GM23338 (cell line): Measurements from ENCODE around the gene TMEM176B. TPM values are rescaled to one million over a fixed set of nuclear protein-coding genes. Genes with fewer than 3 reads are reported as not detected.

Experiments
- ATAC-seq: fragments of 200-7000 bp; cut with Tn5 transposase; 3 replicates; pipeline ENCODE4 v1.9.1; 2020
- DNase-seq: peaks from one replicate; pipeline ENCODE4 v3.0.0-alpha.2; 2015; ENCODE audit warnings: low spot score
- H2AFZ ChIP-seq: fragments of 200-600 bp; sonication (generic); 2 replicates; pipeline ENCODE4 v1.8.0; 2016; ENCODE audit warnings: antibody characterized with exemption, mild to moderate bottlenecking, moderate library complexity
- H3F3A ChIP-seq: fragments of 200-600 bp; sonication (generic); replicated peaks from 2 replicates; pipeline ENCODE4 v1.8.0; 2017; ENCODE audit warnings: antibody characterized with exemption, mixed run types, low read depth
- H3K27ac ChIP-seq: fragments of 200-600 bp; sonication (generic); 2 replicates; pipeline ENCODE4 v1.6.1; 2016; ENCODE audit warnings: low read depth
- H3K27me3 ChIP-seq: fragments of 200-600 bp; sonication (generic); 2 replicates; pipeline ENCODE4 v1.8.0; 2016; ENCODE audit warnings: mild to moderate bottlenecking, mixed run types, moderate library complexity; ENCODE audit not compliant: insufficient read depth
- H3K36me3 ChIP-seq: fragments of 200-600 bp; sonication (generic); 2 replicates; pipeline ENCODE4 v1.8.0; 2016; ENCODE audit warnings: mild to moderate bottlenecking; ENCODE audit not compliant: insufficient read depth
- H3K4me1 ChIP-seq: fragments of 200-600 bp; sonication (generic); 2 replicates; pipeline ENCODE4 v1.8.0; 2016; ENCODE audit warnings: mild to moderate bottlenecking, moderate library complexity; ENCODE audit not compliant: insufficient read depth
- H3K4me2 ChIP-seq: fragments of 200-600 bp; sonication (generic); 2 replicates; pipeline ENCODE4 v1.7.1; 2017; ENCODE audit warnings: mixed run types
- H3K4me3 ChIP-seq: fragments of 200-600 bp; sonication (generic); 2 replicates; pipeline ENCODE4 v1.6.1; 2016; ENCODE audit warnings: mixed run types
- H3K79me2 ChIP-seq: fragments of 200-600 bp; sonication (generic); replicated peaks from 2 replicates; pipeline ENCODE4 v1.8.0; 2017; ENCODE audit warnings: mild to moderate bottlenecking; ENCODE audit not compliant: insufficient read depth
- H3K9me2 ChIP-seq: fragments of 200-600 bp; sonication (generic); 2 replicates; pipeline ENCODE4 v1.8.0; 2017; ENCODE audit not compliant: insufficient read depth
- H4K20me1 ChIP-seq: fragments of 200-600 bp; sonication (generic); replicated peaks from 2 replicates; pipeline ENCODE4 v1.8.0; 2017; ENCODE audit warnings: mild to moderate bottlenecking; ENCODE audit not compliant: insufficient read depth
- H3K27ac Mint-ChIP-seq: 2 replicates; pipeline ENCODE4 v1.8.0; 2020; ENCODE audit warnings: inconsistent platforms, mild to moderate bottlenecking, moderate library complexity, mixed read lengths
- H3K27me3 Mint-ChIP-seq: 3 replicates; pipeline ENCODE4 v1.8.0; 2022; ENCODE audit warnings: low read depth, mild to moderate bottlenecking, moderate library complexity, mixed read lengths, inconsistent platforms; ENCODE audit not compliant: insufficient read depth, poor library complexity
- H3K36me3 Mint-ChIP-seq: 3 replicates; pipeline ENCODE4 v1.8.0; 2021; ENCODE audit warnings: low read depth, mild to moderate bottlenecking, inconsistent platforms, moderate library complexity, mixed read lengths
- H3K4me1 Mint-ChIP-seq: 3 replicates; pipeline ENCODE4 v1.8.0; 2020; ENCODE audit warnings: mild to moderate bottlenecking, inconsistent platforms, mixed read lengths
- H3K4me3 Mint-ChIP-seq: 3 replicates; pipeline ENCODE4 v1.8.0; 2021; ENCODE audit warnings: moderate library complexity, mild to moderate bottlenecking, inconsistent platforms, mixed read lengths
- H3K9me3 Mint-ChIP-seq: 3 replicates; pipeline ENCODE4 v1.8.0; 2020; ENCODE audit warnings: moderate library complexity, mild to moderate bottlenecking, inconsistent platforms, mixed read lengths
- CREB1 ChIP-seq: fragments of 250-450 bp; sonication (Bioruptor Pico); IDR thresholded peaks from 2 replicates; pipeline ENCODE4 v1.5.0; 2020; ENCODE audit warnings: low read depth, mild to moderate bottlenecking, moderate library complexity
- ETS1 ChIP-seq: IDR thresholded peaks from 2 replicates; pipeline ENCODE4 v1.6.1; 2016; ENCODE audit warnings: antibody characterized with exemption
- EZH2 ChIP-seq: fragments of 200-600 bp; sonication (generic); IDR thresholded peaks from one replicate; pipeline ENCODE4 v1.8.0; 2017; ENCODE audit warnings: antibody characterized with exemption, mild to moderate bottlenecking, low read depth; ENCODE audit not compliant: unreplicated experiment
- EZH2phosphoT487 ChIP-seq: fragments of 200-600 bp; sonication (generic); IDR thresholded peaks from one replicate; pipeline ENCODE4 v1.8.1; 2018; ENCODE audit warnings: antibody characterized with exemption; ENCODE audit not compliant: unreplicated experiment
- POLR2AphosphoS5 ChIP-seq: IDR thresholded peaks from 2 replicates; pipeline ENCODE4 v1.6.1; 2016; ENCODE audit warnings: antibody characterized with exemption, low read depth
- STAT1 ChIP-seq: IDR thresholded peaks from one replicate; pipeline ENCODE4 v1.6.1; 2016; ENCODE audit warnings: antibody characterized with exemption; ENCODE audit not compliant: unreplicated experiment
- ZNF114 ChIP-seq: fragments of 250-450 bp; sonication (Bioruptor Pico); IDR thresholded peaks from 2 replicates; pipeline ENCODE4 v1.5.0; 2020; ENCODE audit warnings: mild to moderate bottlenecking, moderate library complexity
- ZNF331 ChIP-seq: fragments of 250-450 bp; sonication (Bioruptor Pico); IDR thresholded peaks from 2 replicates; pipeline ENCODE4 v1.5.0; 2020; ENCODE audit warnings: low read depth, mild to moderate bottlenecking, moderate library complexity
- polyA plus RNA-seq: library from polyadenylated mRNA; unstranded; fragments of >200 nt; fragmentation: Nextera tagmentation; extraction: Ambion mirVana; gene quantifications from 2 replicates; pipeline ENCODE4 v1.2.1, GENCODE V29; 2016
- total RNA-seq: library from RNA; depleted of rRNA; stranded (reverse); fragments of >200 nt; shearing (Covaris generic); gene quantifications from 2 replicates; pipeline ENCODE4 v1.2.3, GENCODE V29; 2014
- TF ChIP-seq, protein P1 (sequence below), 2 experiments: fragments of 200-600 bp in 1 of 2; sonication (generic) in 1 of 2; conservative IDR thresholded peaks; 2 replicates each; pipeline versions ENCODE4 v1.5.1 to v1.6.1; 2016 to 2017; ENCODE audit warnings: antibody characterized with exemption in 2 of 2, low read depth in 2 of 2, mild to moderate bottlenecking in 2 of 2, moderate library complexity in 1 of 2
- TF ChIP-seq, protein P2 (sequence below): fragments of 250-450 bp; sonication (Bioruptor Pico); IDR thresholded peaks from 2 replicates; pipeline ENCODE4 v1.5.0; 2020; ENCODE audit warnings: mild to moderate bottlenecking, moderate library complexity
- TF ChIP-seq, protein P3 (sequence below): IDR thresholded peaks from one replicate; pipeline ENCODE4 v1.6.1; 2018; ENCODE audit warnings: antibody characterized with exemption; ENCODE audit not compliant: unreplicated experiment

The TMEM176B gene
- total and polyA plus RNA-seq, 2 experiments from 2014 or later = 0.35 to 0.42 TPM

DNA sequence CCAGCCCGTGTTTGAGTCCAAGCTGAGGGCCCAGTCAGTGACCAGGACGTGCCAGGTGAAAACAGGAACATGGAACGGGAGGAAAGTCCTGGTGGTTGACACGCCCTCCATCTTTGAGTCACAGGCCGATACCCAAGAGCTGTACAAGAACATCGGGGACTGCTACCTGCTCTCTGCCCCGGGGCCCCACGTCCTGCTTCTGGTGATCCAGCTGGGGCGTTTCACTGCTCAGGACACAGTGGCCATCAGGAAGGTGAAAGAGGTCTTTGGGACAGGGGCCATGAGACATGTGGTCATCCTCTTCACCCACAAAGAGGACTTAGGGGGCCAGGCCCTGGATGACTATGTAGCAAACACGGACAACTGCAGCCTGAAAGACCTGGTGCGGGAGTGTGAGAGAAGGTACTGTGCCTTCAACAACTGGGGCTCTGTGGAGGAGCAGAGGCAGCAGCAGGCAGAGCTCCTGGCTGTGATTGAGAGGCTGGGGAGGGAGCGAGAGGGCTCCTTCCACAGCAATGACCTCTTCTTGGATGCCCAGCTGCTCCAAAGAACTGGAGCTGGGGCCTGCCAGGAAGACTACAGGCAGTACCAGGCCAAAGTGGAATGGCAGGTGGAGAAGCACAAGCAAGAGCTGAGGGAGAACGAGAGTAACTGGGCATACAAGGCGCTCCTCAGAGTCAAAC is 57.7 kb downstream of the TMEM176B start:
- Histone ChIP-seq H3F3A (no peaks in the 10 kb centered on the region), H3K9me2 (no peaks in the 10 kb centered on the region), H3K79me2 (no peaks in the 10 kb centered on the region), H2AFZ (no peak overlapping the region), H3K27ac (no peak overlapping the region), H4K20me1 (peaks cover 19% of the 10 kb centered on the region), H3K27me3 (peaks cover 98% of the 10 kb centered on the region), H3K4me1 (no peaks in the 10 kb centered on the region), H3K4me2 (no peak overlapping the region), H3K36me3 (no peaks in the 10 kb centered on the region), H3K4me3 (no peak overlapping the region)
- Mint-ChIP-seq H3K4me3 (no peak overlapping the region), H3K27ac (no peak overlapping the region), H3K4me1 (no peaks in the 10 kb centered on the region), H3K36me3 (no peaks in the 10 kb centered on the region), H3K27me3 (peaks cover 99% of the 10 kb centered on the region), H3K9me3 (no peaks in the 10 kb centered on the region; the same call in 1 of the 3 replicates)
- DNase-seq (no peak), ATAC-seq (no peak)
- TF ChIP-seq, protein P1, sequence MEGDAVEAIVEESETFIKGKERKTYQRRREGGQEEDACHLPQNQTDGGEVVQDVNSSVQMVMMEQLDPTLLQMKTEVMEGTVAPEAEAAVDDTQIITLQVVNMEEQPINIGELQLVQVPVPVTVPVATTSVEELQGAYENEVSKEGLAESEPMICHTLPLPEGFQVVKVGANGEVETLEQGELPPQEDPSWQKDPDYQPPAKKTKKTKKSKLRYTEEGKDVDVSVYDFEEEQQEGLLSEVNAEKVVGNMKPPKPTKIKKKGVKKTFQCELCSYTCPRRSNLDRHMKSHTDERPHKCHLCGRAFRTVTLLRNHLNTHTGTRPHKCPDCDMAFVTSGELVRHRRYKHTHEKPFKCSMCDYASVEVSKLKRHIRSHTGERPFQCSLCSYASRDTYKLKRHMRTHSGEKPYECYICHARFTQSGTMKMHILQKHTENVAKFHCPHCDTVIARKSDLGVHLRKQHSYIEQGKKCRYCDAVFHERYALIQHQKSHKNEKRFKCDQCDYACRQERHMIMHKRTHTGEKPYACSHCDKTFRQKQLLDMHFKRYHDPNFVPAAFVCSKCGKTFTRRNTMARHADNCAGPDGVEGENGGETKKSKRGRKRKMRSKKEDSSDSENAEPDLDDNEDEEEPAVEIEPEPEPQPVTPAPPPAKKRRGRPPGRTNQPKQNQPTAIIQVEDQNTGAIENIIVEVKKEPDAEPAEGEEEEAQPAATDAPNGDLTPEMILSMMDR (conservative IDR thresholded peaks at IDR 0.05; ENCODE audit: low read depth in 2 of 2) = no peak
- no peak for TF ChIP-seq ZNF331 (CRISPR knock-in tag)
- no peak for TF ChIP-seq EZH2
- TF ChIP-seq, protein P2, sequence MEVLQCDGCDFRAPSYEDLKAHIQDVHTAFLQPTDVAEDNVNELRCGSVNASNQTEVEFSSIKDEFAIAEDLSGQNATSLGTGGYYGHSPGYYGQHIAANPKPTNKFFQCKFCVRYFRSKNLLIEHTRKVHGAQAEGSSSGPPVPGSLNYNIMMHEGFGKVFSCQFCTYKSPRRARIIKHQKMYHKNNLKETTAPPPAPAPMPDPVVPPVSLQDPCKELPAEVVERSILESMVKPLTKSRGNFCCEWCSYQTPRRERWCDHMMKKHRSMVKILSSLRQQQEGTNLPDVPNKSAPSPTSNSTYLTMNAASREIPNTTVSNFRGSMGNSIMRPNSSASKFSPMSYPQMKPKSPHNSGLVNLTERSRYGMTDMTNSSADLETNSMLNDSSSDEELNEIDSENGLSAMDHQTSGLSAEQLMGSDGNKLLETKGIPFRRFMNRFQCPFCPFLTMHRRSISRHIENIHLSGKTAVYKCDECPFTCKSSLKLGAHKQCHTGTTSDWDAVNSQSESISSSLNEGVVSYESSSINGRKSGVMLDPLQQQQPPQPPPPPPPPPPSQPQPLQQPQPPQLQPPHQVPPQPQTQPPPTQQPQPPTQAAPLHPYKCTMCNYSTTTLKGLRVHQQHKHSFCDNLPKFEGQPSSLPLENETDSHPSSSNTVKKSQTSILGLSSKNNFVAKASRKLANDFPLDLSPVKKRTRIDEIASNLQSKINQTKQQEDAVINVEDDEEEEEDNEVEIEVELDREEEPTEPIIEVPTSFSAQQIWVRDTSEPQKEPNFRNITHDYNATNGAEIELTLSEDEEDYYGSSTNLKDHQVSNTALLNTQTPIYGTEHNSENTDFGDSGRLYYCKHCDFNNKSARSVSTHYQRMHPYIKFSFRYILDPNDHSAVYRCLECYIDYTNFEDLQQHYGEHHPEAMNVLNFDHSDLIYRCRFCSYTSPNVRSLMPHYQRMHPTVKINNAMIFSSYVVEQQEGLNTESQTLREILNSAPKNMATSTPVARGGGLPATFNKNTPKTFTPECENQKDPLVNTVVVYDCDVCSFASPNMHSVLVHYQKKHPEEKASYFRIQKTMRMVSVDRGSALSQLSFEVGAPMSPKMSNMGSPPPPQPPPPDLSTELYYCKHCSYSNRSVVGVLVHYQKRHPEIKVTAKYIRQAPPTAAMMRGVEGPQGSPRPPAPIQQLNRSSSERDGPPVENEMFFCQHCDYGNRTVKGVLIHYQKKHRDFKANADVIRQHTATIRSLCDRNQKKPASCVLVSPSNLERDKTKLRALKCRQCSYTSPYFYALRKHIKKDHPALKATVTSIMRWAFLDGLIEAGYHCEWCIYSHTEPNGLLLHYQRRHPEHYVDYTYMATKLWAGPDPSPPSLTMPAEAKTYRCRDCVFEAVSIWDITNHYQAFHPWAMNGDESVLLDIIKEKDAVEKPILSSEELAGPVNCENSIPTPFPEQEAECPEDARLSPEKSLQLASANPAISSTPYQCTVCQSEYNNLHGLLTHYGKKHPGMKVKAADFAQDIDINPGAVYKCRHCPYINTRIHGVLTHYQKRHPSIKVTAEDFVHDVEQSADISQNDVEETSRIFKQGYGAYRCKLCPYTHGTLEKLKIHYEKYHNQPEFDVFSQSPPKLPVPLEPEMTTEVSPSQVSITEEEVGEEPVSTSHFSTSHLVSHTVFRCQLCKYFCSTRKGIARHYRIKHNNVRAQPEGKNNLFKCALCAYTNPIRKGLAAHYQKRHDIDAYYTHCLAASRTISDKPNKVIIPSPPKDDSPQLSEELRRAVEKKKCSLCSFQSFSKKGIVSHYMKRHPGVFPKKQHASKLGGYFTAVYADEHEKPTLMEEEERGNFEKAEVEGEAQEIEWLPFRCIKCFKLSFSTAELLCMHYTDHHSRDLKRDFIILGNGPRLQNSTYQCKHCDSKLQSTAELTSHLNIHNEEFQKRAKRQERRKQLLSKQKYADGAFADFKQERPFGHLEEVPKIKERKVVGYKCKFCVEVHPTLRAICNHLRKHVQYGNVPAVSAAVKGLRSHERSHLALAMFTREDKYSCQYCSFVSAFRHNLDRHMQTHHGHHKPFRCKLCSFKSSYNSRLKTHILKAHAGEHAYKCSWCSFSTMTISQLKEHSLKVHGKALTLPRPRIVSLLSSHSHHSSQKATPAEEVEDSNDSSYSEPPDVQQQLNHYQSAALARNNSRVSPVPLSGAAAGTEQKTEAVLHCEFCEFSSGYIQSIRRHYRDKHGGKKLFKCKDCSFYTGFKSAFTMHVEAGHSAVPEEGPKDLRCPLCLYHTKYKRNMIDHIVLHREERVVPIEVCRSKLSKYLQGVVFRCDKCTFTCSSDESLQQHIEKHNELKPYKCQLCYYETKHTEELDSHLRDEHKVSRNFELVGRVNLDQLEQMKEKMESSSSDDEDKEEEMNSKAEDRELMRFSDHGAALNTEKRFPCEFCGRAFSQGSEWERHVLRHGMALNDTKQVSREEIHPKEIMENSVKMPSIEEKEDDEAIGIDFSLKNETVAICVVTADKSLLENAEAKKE (CRISPR knock-in tag) = no peak
- TF ChIP-seq ETS1 = no peak
- TF ChIP-seq EZH2phosphoT487 = no peak
- TF ChIP-seq STAT1 = no peak
- no peak for TF ChIP-seq ZNF114 (CRISPR knock-in tag)
- TF ChIP-seq CREB1 (CRISPR knock-in tag) = no peak
- no peak for TF ChIP-seq POLR2AphosphoS5
- TF ChIP-seq, protein P3, sequence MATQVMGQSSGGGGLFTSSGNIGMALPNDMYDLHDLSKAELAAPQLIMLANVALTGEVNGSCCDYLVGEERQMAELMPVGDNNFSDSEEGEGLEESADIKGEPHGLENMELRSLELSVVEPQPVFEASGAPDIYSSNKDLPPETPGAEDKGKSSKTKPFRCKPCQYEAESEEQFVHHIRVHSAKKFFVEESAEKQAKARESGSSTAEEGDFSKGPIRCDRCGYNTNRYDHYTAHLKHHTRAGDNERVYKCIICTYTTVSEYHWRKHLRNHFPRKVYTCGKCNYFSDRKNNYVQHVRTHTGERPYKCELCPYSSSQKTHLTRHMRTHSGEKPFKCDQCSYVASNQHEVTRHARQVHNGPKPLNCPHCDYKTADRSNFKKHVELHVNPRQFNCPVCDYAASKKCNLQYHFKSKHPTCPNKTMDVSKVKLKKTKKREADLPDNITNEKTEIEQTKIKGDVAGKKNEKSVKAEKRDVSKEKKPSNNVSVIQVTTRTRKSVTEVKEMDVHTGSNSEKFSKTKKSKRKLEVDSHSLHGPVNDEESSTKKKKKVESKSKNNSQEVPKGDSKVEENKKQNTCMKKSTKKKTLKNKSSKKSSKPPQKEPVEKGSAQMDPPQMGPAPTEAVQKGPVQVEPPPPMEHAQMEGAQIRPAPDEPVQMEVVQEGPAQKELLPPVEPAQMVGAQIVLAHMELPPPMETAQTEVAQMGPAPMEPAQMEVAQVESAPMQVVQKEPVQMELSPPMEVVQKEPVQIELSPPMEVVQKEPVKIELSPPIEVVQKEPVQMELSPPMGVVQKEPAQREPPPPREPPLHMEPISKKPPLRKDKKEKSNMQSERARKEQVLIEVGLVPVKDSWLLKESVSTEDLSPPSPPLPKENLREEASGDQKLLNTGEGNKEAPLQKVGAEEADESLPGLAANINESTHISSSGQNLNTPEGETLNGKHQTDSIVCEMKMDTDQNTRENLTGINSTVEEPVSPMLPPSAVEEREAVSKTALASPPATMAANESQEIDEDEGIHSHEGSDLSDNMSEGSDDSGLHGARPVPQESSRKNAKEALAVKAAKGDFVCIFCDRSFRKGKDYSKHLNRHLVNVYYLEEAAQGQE = no peak
